ENCODE measurements around the gene BARHL1.

The BARHL1 gene

DNA sequence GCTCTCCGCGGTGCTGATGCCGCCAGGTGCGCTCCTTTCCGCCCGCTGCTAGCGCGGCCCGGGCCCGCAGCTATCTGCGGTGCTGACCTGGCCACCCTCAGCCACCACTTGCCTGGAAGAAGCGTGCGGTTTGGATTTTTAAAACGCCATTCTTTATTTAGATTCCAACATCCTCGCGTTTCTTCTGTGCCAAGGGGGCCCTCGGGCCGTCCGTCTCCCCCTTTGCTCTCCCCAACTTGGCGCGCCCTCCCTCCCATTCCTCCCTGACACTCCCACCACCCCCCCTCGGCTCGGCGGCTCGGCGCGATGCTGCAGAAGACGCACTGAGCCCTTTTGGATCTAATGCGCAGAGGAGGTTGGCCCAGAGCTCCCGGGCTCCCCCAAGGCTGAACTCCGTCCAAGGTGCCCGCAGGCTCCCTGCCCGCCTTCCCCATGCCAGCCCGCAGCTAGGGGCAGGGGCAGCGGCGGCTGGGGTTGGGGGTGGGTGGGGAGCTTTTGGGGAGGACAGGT, at the start of gene BARHL1:
Gene BARHL1 (plus strand): TSS at position 331 of the 510 bp plus-strand sequence. CDS start 192 bp downstream, outside the sequence.
- FAIRE-seq = no peak

GRCh38 chr9:132534832-132535231, 47.6 kb upstream of the BARHL1 start:
- DNase-seq (ENCODE audit: low spot score) = no peak
- no peak for FAIRE-seq

More for the DNA sequence above, at the start of gene BARHL1:
- DNase-seq (ENCODE audit: low spot score) = no peak

GRCh38 chr9:132536124-132536523, 46.3 kb upstream of the BARHL1 start:
- FAIRE-seq = no peak
- no peak for DNase-seq (ENCODE audit: low spot score)

DNA sequence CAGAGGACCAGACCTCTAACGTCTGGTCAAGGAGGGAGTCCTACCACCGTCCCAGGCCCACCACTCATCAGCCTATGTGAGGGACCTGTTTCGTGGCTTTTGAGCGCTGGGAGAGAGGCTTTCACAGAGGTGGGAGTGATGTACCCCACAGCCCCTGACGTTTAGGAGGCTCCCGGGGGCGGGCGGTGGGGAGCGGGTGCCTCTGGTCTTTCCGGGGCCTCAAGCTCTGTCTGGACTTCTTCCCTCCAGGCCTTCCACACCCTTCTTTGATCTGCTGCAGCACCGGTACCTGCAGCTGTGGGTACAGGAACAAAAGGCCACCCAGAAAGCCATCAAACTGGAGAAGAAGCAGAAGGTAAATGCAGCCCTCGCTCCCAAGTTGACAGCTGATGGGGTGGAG, 45.1 kb upstream of the BARHL1 start:
- FAIRE-seq (no peak), DNase-seq (ENCODE audit: low spot score) (no peak)

DNA sequence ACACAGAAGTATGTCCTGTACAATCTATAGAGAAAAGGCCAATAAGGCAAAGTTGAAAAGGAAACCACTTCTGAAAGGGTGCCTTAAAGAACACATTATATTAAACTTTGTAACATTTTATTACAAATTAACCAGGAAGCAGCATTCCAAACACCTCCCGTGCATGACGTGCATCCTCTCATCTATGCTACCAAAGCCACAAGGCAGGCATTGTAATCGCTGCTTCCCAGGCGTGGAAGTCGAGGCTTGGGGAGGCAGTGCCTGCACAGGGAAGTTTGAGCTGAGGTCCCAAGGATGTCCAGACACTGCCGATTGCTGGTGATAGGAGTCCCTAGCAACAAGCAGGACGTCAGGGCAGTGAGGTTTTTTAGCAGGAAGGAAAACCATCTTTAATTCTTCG, 44.3 kb upstream of the BARHL1 start:
- DNase-seq (ENCODE audit: low spot score) = no peak
- no peak for FAIRE-seq

DNA sequence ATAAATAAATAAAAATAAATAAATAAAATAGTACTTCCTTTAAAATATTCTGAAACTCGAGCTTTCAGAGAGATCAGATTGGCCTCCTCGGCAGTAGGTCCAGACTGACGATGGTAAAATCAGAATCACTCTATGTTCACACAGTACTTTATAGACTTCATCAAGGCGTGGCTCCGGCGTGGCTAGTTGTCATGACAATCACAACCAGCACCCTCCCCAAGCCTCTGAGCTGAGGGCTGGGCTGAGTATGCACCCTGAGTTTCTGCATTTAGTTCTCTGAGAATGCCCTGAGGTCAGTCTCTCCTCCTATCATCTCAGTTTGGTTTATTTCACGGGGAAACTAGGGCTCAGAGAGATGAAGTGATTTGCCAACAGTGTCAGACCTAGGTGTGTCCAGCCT, 43.3 kb upstream of the BARHL1 start:
- FAIRE-seq (no peak), DNase-seq (ENCODE audit: low spot score) (no peak)

GRCh38 chr9:132541051-132541450, 41.4 kb upstream of the BARHL1 start:
- FAIRE-seq (no peak), DNase-seq (ENCODE audit: low spot score) (no peak)

- no peak for DNase-seq (ENCODE audit: low spot score)
- no peak for FAIRE-seq
These were observed 40.3 kb upstream of the BARHL1 start for GRCh38 chr9:132541870-132542830.

- FAIRE-seq = no peak
These were observed 39.2 kb upstream of the BARHL1 start for GRCh38 chr9:132543251-132543650.

GRCh38 chr9:132543960-132544359, 38.4 kb upstream of the BARHL1 start:
- no peak for DNase-seq (ENCODE audit: low spot score)

More at GRCh38 chr9:132543251-132543650, 39.2 kb upstream of the BARHL1 start:
- no peak for DNase-seq (ENCODE audit: low spot score)

GRCh38 chr9:132545578-132545977, 36.8 kb upstream of the BARHL1 start:
- DNase-seq (ENCODE audit: low spot score) = no peak
- no peak for FAIRE-seq

More at GRCh38 chr9:132543960-132544359, 38.4 kb upstream of the BARHL1 start:
- no peak for FAIRE-seq

DNA sequence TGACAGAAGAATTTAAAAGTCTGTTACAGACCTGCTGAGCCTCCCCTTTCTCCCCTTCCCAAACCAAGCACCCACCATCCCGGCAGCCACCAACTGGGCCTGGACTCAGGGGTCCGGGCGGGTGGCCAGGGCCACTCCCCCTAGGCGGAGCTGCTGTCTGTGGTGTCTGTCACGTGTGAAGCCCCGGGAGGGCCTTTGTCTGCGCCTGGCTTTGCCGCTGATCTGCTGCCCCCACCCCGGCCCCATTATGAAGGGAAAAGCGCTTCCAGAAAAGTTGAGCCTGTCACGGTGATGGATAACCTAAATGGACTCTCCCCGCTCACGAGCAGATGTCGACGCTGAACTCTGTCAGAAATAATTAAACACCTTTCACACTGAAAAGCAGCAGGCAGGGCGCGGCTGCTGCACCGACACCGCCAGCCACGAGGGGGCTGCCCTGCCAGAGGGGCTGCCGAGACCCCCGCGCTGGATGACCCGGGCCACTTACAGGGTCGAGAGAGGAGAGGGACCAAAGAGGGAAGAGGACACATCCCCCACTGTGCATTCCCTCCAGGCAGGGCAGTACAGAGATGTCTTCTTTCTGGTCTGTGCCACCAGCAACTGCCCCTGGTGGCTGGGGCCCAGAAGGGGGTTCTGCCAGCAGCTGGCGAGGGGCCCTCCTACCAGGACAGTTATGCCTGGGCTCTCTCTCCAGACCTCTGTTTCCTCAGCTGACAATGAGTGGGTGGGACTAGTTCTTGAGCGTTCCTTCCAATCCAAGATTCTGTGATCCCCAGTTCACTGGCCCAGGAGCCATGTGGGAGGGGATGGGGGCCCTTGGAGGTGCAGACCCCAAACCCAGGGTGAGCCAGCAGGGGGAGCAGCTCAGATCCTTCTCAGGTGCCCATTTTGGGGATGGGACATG, 36.0 kb upstream of the BARHL1 start:
- DNase-seq (ENCODE audit: low spot score) = peak; percentile 32
- FAIRE-seq = no peak

DNA sequence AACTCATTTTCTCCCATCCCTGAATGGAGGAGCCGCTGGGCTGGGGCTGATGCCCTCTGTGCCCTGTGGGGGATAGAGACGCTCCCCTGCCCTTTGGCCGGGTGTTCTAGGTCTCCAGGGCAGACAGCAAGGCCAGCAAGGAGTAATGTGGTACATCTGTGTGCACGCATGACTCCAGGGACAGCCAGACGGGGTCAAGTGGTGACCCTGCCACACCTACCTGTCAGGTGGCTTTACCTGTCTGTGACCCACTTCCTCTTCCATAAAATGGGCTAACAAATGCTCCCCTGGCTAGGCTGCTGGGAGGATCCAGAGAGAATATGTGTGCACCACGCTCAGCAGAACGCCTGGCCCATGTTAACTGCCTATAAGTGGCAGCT, 35.4 kb upstream of the BARHL1 start:
- FAIRE-seq (no peak), DNase-seq (ENCODE audit: low spot score) (no peak)

- DNase-seq (ENCODE audit: low spot score) = no peak
- no peak for FAIRE-seq
These were observed 35.0 kb upstream of the BARHL1 start for GRCh38 chr9:132547436-132547835.

- FAIRE-seq (no peak), DNase-seq (ENCODE audit: low spot score) (no peak)
These were observed 34.3 kb upstream of the BARHL1 start for GRCh38 chr9:132547976-132548730.

DNA sequence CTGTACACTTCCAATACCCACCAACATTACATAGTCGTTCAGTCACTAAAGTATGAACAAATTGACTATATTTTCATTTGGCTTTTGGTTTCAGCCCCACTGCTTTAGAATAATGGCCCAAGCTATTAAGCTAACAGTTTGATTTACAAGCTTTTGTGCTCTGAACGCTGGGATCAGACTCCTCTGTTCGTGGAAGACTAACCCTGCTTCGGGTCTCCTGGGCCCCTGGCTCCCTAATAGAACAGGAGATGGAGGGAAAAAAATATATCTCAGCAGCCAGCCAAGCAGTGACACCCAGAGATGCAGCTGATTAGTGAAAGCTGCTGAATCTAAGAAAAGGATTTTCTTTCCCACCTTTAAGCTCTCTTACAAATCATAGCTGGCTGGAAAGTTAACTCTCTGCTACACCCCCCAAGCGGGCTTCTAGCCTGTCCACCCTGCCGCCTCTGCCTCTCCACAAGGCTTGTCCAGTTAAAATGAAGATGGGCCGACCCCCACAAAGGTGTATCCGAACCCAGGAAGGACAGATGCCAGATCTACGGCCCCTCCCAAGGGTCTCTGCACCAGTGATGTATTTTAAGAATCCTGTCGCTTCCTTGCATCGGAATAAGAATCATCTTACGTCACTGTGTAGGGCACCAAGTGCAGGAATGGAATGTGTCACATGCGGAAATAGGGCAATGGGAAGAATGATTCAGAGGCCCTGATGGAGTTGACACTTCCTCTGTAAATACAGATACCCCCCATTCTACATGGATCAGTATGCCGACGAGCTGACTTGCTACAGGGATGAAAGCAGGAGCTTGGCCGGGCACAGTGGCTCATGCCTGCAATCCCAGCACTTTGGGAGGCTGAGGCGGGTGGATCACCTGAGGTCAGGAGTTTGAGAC, 33.4 kb upstream of the BARHL1 start:
- FAIRE-seq (no peak), DNase-seq (ENCODE audit: low spot score) (peak; percentile 26)

DNA sequence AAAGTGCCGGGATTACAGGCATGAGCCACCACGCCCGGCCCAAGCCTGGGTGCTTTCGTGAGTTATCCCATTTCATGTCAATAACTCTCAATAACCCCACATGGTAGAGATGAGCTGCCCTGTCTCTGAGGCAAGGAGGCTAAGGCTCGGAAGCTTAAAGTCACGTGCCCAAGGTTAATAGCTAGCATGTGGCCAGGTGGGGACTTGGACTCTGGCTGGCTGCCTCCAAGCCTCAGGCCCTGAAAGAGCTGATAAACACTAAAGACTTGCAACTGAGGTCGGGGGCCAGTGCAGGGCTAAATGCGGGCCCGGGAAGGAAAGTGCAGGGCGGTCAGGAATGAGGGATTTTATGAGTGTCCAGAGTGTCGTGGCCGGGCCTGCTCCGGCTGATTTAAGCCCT, 30.9 kb upstream of the BARHL1 start:
- no peak for DNase-seq (ENCODE audit: low spot score)
- no peak for FAIRE-seq

- FAIRE-seq = no peak
- DNase-seq (ENCODE audit: low spot score) = no peak
These were observed 30.4 kb upstream of the BARHL1 start for GRCh38 chr9:132552041-132552440.

GRCh38 chr9:132554755-132555154, 27.7 kb upstream of the BARHL1 start:
- FAIRE-seq (no peak), DNase-seq (ENCODE audit: low spot score) (no peak)

DNA sequence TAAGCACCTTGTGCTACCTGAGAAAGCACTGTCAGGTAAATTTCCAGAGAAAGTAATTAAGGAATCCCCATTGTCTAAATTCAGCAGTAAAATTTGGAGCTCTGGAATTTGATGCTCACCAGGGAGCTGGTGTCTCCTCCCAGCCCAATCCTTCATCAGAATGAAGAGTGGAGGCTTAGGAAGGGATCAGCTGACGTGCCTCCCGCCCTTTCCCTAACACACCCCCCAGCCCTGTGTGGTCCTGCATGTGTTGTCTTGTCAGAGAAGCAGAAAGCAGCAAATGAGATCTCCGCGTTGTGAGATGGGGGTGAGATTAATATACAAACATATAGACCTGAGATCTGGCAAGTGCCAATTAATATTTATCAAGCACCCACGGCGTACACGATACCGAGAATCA, 26.9 kb upstream of the BARHL1 start:
- FAIRE-seq = no peak
- DNase-seq (ENCODE audit: low spot score) = no peak
